AG09319 (cell line): ENCODE results near the gene ATG7.

ENCODE experiments used
- DNase-seq: peaks from one replicate; pipeline ENCODE4 v3.0.0-alpha.2; 2010; ENCODE audit warnings: low read depth; ENCODE audit errors: extremely low read depth
- TF ChIP-seq, protein P1 (sequence below): IDR thresholded peaks from 2 replicates; pipeline ENCODE4 v1.5.1; 2011; ENCODE audit warnings: low read depth, mild to moderate bottlenecking, inconsistent platforms, low read length, moderate library complexity

ATG7 gene

DNA sequence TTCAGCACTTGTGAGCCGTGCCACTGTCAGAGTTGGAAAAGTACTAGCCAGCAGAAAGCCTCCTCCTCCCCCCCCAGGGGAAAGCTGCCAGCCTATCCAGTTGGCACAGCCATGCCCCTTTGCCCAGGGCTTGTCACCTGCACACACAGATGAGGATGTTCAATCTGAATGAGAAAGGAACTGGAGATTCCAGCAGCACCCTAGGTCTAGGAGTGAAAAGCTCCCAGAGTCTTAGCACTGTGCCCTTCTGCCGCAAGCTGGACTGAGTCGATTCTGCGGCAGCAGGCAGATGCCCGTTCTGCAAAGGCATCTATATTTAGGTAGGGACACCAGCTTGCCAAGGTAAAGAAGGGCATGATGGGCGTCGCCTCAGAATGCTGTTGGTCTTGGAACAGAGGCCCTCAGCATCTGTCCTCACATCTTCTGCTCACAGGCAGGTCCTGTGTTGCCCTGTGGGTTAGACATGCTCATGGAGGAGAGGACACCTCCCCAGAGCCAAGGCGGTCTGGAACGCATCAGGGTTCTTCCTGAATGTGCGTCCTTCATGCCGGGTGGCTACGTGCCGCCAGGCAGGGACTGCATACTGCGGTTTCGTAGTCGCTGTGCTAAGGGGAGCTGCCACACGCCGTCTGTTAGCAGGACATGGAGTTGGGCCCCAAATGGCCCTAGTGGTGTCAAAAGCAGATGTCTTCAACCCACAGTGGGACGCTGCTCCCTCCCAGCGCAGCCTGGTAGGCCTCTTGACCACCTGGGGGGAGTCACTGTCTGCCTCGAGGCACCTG lies 262.0 kb downstream of the ATG7 start:
- no peak for DNase-seq
- TF ChIP-seq, protein P1, sequence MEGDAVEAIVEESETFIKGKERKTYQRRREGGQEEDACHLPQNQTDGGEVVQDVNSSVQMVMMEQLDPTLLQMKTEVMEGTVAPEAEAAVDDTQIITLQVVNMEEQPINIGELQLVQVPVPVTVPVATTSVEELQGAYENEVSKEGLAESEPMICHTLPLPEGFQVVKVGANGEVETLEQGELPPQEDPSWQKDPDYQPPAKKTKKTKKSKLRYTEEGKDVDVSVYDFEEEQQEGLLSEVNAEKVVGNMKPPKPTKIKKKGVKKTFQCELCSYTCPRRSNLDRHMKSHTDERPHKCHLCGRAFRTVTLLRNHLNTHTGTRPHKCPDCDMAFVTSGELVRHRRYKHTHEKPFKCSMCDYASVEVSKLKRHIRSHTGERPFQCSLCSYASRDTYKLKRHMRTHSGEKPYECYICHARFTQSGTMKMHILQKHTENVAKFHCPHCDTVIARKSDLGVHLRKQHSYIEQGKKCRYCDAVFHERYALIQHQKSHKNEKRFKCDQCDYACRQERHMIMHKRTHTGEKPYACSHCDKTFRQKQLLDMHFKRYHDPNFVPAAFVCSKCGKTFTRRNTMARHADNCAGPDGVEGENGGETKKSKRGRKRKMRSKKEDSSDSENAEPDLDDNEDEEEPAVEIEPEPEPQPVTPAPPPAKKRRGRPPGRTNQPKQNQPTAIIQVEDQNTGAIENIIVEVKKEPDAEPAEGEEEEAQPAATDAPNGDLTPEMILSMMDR, result no peak

- TF ChIP-seq, protein P1, result no peak
- DNase-seq, result no peak
Measured at GRCh38 chr3:11534793-11535101, 262.6 kb downstream of the ATG7 start.

- no peak for DNase-seq
- TF ChIP-seq, protein P1, result no peak
Measured at GRCh38 chr3:11535243-11535960, 263.2 kb downstream of the ATG7 start.

- TF ChIP-seq, protein P1, result no peak
- DNase-seq, result no peak
Measured at GRCh38 chr3:11536132-11536935, 264.1 kb downstream of the ATG7 start.

GRCh38 chr3:11536936-11537612 lies 264.9 kb downstream of the ATG7 start:
- DNase-seq, result no peak
- TF ChIP-seq, protein P1, result no peak

- no peak for DNase-seq
- TF ChIP-seq, protein P1, result no peak
Measured at GRCh38 chr3:11538581-11538980, 266.4 kb downstream of the ATG7 start.
